ENCODE results near the gene RAI14. TPM values are rescaled to one million over a fixed set of nuclear protein-coding genes. Genes with fewer than 3 reads are reported as not detected.

RAI14 gene
- total RNA-seq, 4 donors from 2014 or later = 24.2 to 40.1 (median 28.0) TPM

- 73% methylated on average over 9 of the region's 9 CpGs for WGBS
- peak overlapping the region; percentile 14 for H3K27ac ChIP-seq
- peaks cover 6% of the 10 kb centered on the region for H3K4me1 ChIP-seq
- peaks cover 18% of the 10 kb centered on the region for H3K36me3 ChIP-seq
- H3K27me3 ChIP-seq = no peaks in the 10 kb centered on the region
- TF ChIP-seq POLR2AphosphoS5 (IDR thresholded peaks at IDR 0.05) = peak in 2 of 3 donors; percentile 54 to 76
- TF ChIP-seq POLR2A (IDR thresholded peaks at IDR 0.05) = no peak
- H3K9me3 ChIP-seq = no peaks in the 10 kb centered on the region
- no peak overlapping the region for H3K4me3 ChIP-seq
- no peak for DNase-seq (ENCODE audit: low spot score in 2 of 2)
These were observed 178.1 kb downstream of the RAI14 start for GRCh38 chr5:34833976-34834793.

GRCh38 chr5:34834794-34835089 is 178.6 kb downstream of the RAI14 start:
- no peak overlapping the region for H3K4me3 ChIP-seq
- DNase-seq (ENCODE audit: low spot score in 2 of 2) = no peak
- peak overlapping the region; percentile 14 for H3K27ac ChIP-seq
- WGBS = 75% methylated on average over 1 of the region's 1 CpG
- no peaks in the 10 kb centered on the region for H3K9me3 ChIP-seq
- TF ChIP-seq CTCF (IDR thresholded peaks at IDR 0.05) (no peak), POLR2AphosphoS5 (IDR thresholded peaks at IDR 0.05) (no peak)
- peaks cover 11% of the 10 kb centered on the region for H3K4me1 ChIP-seq
- H3K36me3 ChIP-seq = peaks cover 12% of the 10 kb centered on the region
- no peaks in the 10 kb centered on the region for H3K27me3 ChIP-seq

- Histone ChIP-seq H3K36me3 (peaks cover 3% of the 10 kb centered on the region), H3K9me3 (no peaks in the 10 kb centered on the region), H3K27ac (no peak overlapping the region), H3K4me3 (no peak overlapping the region), H3K4me1 (peaks cover 13% of the 10 kb centered on the region), H3K27me3 (no peaks in the 10 kb centered on the region)
- DNase-seq (ENCODE audit: low spot score in 2 of 2) = no peak
- TF ChIP-seq CTCF (IDR thresholded peaks at IDR 0.05) (no peak), EP300 (IDR thresholded peaks at IDR 0.05) (no peak), POLR2A (IDR thresholded peaks at IDR 0.05) (no peak), POLR2AphosphoS5 (IDR thresholded peaks at IDR 0.05) (no peak)
- WGBS = 89% methylated on average over 3 of the region's 3 CpGs
These were observed 179.5 kb downstream of the RAI14 start for GRCh38 chr5:34835664-34836063.

GRCh38 chr5:34838785-34839714 is 182.9 kb downstream of the RAI14 start, which contains the start of gene TTC23L:
TTC23L (plus strand) TSS chr5:34839164; CDS start chr5:34840672, 1,508 bp downstream.
- Histone ChIP-seq H3K9me3 (no peaks in the 10 kb centered on the region), H3K4me1 (peaks cover 13% of the 10 kb centered on the region), H3K27ac (peak within 1 kb of the TSS; percentile 67), H3K4me3 (peak within 1 kb of the TSS; percentile 64), H3K36me3 (no peaks in the 10 kb centered on the region), H3K27me3 (no peaks in the 10 kb centered on the region)
- peak in 2 of 3 donors; percentile 65 to 74 for TF ChIP-seq POLR2AphosphoS5 (IDR thresholded peaks at IDR 0.05)
- no peak for TF ChIP-seq CTCF (IDR thresholded peaks at IDR 0.05)
- peak in 1 of 2 donors; percentile 17 for TF ChIP-seq POLR2A (IDR thresholded peaks at IDR 0.05)
- no peak for TF ChIP-seq EP300 (IDR thresholded peaks at IDR 0.05)
- 4% methylated on average over 37 of the region's 73 CpGs for WGBS
- DNase-seq (ENCODE audit: low spot score in 2 of 2) = peak; percentile 90 to 91

- Histone ChIP-seq H3K9me3 (no peaks in the 10 kb centered on the region), H3K27ac (no peak overlapping the region), H3K4me3 (no peak overlapping the region), H3K4me1 (peaks cover 13% of the 10 kb centered on the region), H3K27me3 (no peaks in the 10 kb centered on the region), H3K36me3 (no peaks in the 10 kb centered on the region)
- TF ChIP-seq POLR2A (IDR thresholded peaks at IDR 0.05) = no peak
- no peak for TF ChIP-seq EP300 (IDR thresholded peaks at IDR 0.05)
- no peak for TF ChIP-seq CTCF (IDR thresholded peaks at IDR 0.05)
- TF ChIP-seq POLR2AphosphoS5 (IDR thresholded peaks at IDR 0.05) = no peak
- WGBS = 86% methylated on average over 2 of the region's 2 CpGs
- DNase-seq (ENCODE audit: low spot score in 2 of 2) = no peak
These were observed 185.7 kb downstream of the RAI14 start for GRCh38 chr5:34841816-34842215.
